ENCODE results near the gene ASXL1. TPM values are rescaled to one million over a fixed set of nuclear protein-coding genes. Genes with fewer than 3 reads are reported as not detected.
"Not testable (repeated sequence)": the region's sequence is repeated elsewhere in the genome, so short reads cannot be mapped to it uniquely, and the experiment has no call there.

ASXL1 gene
- total and polyA plus RNA-seq, 9 of the 15 experiments (the other 6 are each of a cell fraction or from before 2014, with no cell fraction given): 6.5 to 65.3 (median 32.3) TPM

DNA sequence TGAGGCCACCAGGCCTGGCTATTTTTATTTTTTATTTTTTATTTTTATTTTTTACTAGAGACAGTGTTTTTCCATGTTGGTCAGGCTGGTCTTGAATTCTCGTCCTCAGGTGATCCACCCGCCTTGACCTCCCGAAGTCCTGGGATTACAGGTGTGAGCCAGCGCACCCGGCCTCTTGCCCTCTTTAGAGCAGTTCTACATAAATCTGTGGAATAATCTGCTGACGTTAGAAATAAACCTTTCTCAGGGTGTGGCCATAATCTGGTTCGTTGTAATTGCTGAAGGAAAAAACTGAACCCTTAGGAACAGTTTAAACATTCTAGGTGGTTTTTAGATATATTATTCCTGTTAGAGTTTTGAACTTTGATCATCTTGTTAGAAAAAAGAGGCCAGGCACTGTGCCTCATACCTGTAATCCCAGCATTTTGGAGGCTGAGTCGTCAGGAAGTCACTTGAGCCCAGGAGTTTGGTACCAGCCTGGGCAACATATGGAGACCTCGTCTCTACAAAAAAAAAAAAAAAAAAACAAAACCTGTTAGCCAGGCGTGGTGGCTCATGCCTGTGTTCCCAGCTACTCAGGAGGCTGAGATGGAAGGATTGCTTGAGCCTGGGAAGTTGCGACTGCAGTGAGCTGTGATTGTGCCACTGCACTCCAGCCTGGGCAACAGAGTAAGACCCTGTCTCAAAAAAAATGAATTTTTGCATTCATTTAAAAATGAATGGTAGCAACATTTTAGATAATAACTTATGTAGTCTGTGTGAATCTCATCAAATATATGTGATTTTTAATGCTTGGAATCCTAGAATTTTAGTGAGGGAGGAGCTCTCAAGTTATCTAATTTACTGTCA, 24.2 kb downstream of the ASXL1 start:
- FAIRE-seq: no peak
- no peaks in the 10 kb centered on the region for H3K9me1 ChIP-seq (ENCODE audit: control insufficient read depth, insufficient read depth, low read length)
- POLR2A ChIA-PET: interaction anchor here (1.8 kb wide), 1 partner anchor 8 kb away, joined by 5 read pairs; no protein-coding TSS in a partner anchor
- H3K4me1 ChIP-seq (replicated peaks in 1 of 2; ENCODE audit: control insufficient read depth in 2 of 2, insufficient read depth in 2 of 2, low read length in 2 of 2): no peaks in the 10 kb centered on the region; a peak in 1 of 5 replicates
- in situ Hi-C loops (cut with MboI) (no loop called here), intact Hi-C loops (cut with micrococcal nuclease) (no loop called here)
- CTCF ChIA-PET (ENCODE audit: low intra/inter-chr PET ratio): no interaction called here
- 79% methylated on average over 10 of the region's 11 CpGs for WGBS (ENCODE audit: insufficient coverage, low coverage, missing lambda C conversion rate)
- no peak overlapping the region for H3K9ac ChIP-seq (ENCODE audit: insufficient read depth in 1 of 2, low read depth in 2 of 2, low read length in 2 of 2)
- no TSS peak for BruUV-seq (replicated peaks)
- DNase-seq (ENCODE audit: extremely low read depth in 1 of 4, low spot score in 3 of 4): no peak
- no peak for TF ChIP-seq ZNF318 (IDR thresholded peaks at IDR 0.05; ENCODE audit: borderline replicate concordance in 1 of 2, low read depth in 1 of 2)
- TF ChIP-seq ZNF121 (CRISPR knock-in tag; conservative IDR thresholded peaks at IDR 0.05): peak; percentile 42; the same call in 1 of the 2 replicates
- peaks cover 24% of the 10 kb centered on the region for H3K79me2 ChIP-seq (ENCODE audit: control insufficient read depth, insufficient read depth, low read length)
- no peak for ATAC-seq
- H3K27me3 ChIP-seq (ENCODE audit: control insufficient read depth in 2 of 2, insufficient read depth in 2 of 2, low read length in 2 of 2): no peaks in the 10 kb centered on the region
- 0 out of 2 replicates have a peak, but pooled peaks cover 3% of the 10 kb centered on the region for H4K20me1 ChIP-seq (replicated peaks; ENCODE audit: control insufficient read depth, insufficient read depth, low read length)
- H2AFZ ChIP-seq (ENCODE audit: low read depth, low read length): no peak overlapping the region
- peaks cover 23% of the 10 kb centered on the region; the same call in 2 of the 3 replicates for H3K36me3 ChIP-seq (ENCODE audit: control insufficient read depth, insufficient read depth, low read length)
- H3K9me3 ChIP-seq (replicated peaks; ENCODE audit: control insufficient read depth, insufficient read depth, low read depth, low read length): no peaks in the 10 kb centered on the region
- H3K4me2 ChIP-seq (ENCODE audit: insufficient read depth, low read length): no peak overlapping the region
- no peak overlapping the region for H3K27ac ChIP-seq (ENCODE audit: extremely low read depth, low read depth, low read length)
- no peak overlapping the region for H3K4me3 ChIP-seq

DNA sequence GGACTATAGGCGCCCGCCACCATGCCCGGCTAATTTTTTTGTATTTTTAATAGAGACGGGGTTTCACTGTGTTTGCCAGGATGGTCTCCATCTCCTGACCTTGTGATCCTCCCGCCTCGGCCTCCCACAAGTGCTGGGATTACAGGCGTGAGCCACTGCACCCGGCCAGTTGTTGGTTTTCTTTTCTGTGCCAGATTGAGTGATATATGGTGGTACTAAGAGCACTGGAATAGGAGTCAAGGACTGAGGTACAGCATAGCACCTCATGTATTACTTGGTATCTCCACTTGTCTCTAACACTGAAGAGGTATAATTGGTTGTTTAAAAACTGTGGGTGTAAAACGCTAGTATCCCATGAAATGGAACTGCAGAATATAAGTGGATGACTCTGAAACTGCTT, 25.3 kb downstream of the ASXL1 start:
- H3K9ac ChIP-seq (ENCODE audit: insufficient read depth in 1 of 2, low read depth in 2 of 2, low read length in 2 of 2); H3K4me2 ChIP-seq (ENCODE audit: insufficient read depth, low read length); FAIRE-seq; H2AFZ ChIP-seq (ENCODE audit: low read depth, low read length); DNase-seq (ENCODE audit: extremely low read depth in 1 of 4, low spot score in 3 of 4); H3K4me1 ChIP-seq (replicated peaks in 1 of 2; ENCODE audit: control insufficient read depth in 2 of 2, insufficient read depth in 2 of 2, low read length in 2 of 2); H4K20me1 ChIP-seq (replicated peaks; ENCODE audit: control insufficient read depth, insufficient read depth, low read length); H3K4me3 ChIP-seq; H3K9me1 ChIP-seq (ENCODE audit: control insufficient read depth, insufficient read depth, low read length); H3K27ac ChIP-seq (ENCODE audit: extremely low read depth, low read depth, low read length); H3K27me3 ChIP-seq (ENCODE audit: control insufficient read depth in 2 of 2, insufficient read depth in 2 of 2, low read length in 2 of 2); H3K9me3 ChIP-seq (replicated peaks; ENCODE audit: control insufficient read depth, insufficient read depth, low read depth, low read length); POLR2A ChIA-PET; CTCF ChIA-PET (ENCODE audit: low intra/inter-chr PET ratio); in situ Hi-C loops (cut with MboI); intact Hi-C loops (cut with micrococcal nuclease); BruUV-seq (replicated peaks); ATAC-seq: not testable (repeated sequence)
- 83% methylated on average over 7 of the region's 9 CpGs for WGBS (ENCODE audit: insufficient coverage, low coverage, missing lambda C conversion rate)
- Histone ChIP-seq H3K36me3 (ENCODE audit: control insufficient read depth, insufficient read depth, low read length) (peaks cover 25% of the 10 kb centered on the region; the same call in 2 of the 3 replicates), H3K79me2 (ENCODE audit: control insufficient read depth, insufficient read depth, low read length) (peaks cover 27% of the 10 kb centered on the region)
